Endothelial cell of umbilical vein (primary cell): ENCODE data around the gene EXOSC5. TPM values are rescaled to one million over a fixed set of nuclear protein-coding genes. Genes with fewer than 3 reads are reported as not detected.
"Not testable (repeated sequence)": the region's sequence is repeated elsewhere in the genome, so short reads cannot be mapped to it uniquely, and the experiment has no call there.

ENCODE experiments used
- BruUV-seq: library from RNA; stranded (reverse); fragments of 400-500 nt; replicated peaks from 2 replicates; lab custom pipeline; 2021; lab: Mats Ljungman, UMichigan
- CTCF ChIA-PET: fragments of 300-600, 350-600 bp; sonication (Branson Sonifier 250); formaldehyde crosslinking; loops from one replicate; lab custom pipeline; 2021; ENCODE audit warnings: antibody characterized with exemption, inconsistent platforms; lab: Charles Lee
- POLR2A ChIA-PET: fragments of 300-600, 350-600 bp; sonication (Branson Sonifier 250); formaldehyde crosslinking; loops from one replicate; lab custom pipeline; 2021; ENCODE audit warnings: antibody characterized with exemption, inconsistent platforms; lab: Charles Lee
- DNase-seq: peaks from one replicate; pipeline ENCODE4 v3.0.0-alpha.2; 2011; ENCODE audit warnings: low read depth, low spot score
- FAIRE-seq: peaks from 2 replicates; lab custom pipeline; 2011; peaks lifted over from hg19 to GRCh38; lab: Jason Lieb, UNC
- H2AFZ ChIP-seq: 2 replicates; pipeline ENCODE4 v1.6.0; 2012; ENCODE audit warnings: low read depth, low read length, control low read depth, inconsistent platforms
- H3K27ac ChIP-seq: 2 replicates; pipeline ENCODE4 v1.5.1; 2011; ENCODE audit warnings: low read depth, mild to moderate bottlenecking, control low read depth, low read length, moderate library complexity; ENCODE audit not compliant: insufficient read depth
- H3K27me3 ChIP-seq, 2 experiments: 2 replicates each; pipeline versions ENCODE4 v1.6.0 to v1.6.1; 2011; ENCODE audit warnings: low read length in 2 of 2, mixed read lengths in 1 of 2; ENCODE audit not compliant: control insufficient read depth in 2 of 2, insufficient read depth in 2 of 2
- H3K36me3 ChIP-seq, 2 experiments: 2 replicates in 1 of 2; 3 replicates in 1 of 2; pipeline ENCODE4 v1.5.1; 2011; ENCODE audit warnings: low read length in 2 of 2, mild to moderate bottlenecking in 1 of 2, moderate library complexity in 1 of 2; ENCODE audit not compliant: control insufficient read depth in 2 of 2, insufficient read depth in 2 of 2; ENCODE audit errors: extremely low read depth in 1 of 2
- H3K4me1 ChIP-seq: 3 replicates; pipeline ENCODE4 v1.5.1; 2011; ENCODE audit warnings: mild to moderate bottlenecking, low read length; ENCODE audit not compliant: control insufficient read depth, insufficient read depth; ENCODE audit errors: extremely low read depth
- H3K4me2 ChIP-seq: 2 replicates; pipeline ENCODE4 v1.6.1; 2011; ENCODE audit warnings: low read length, control low read depth, mixed read lengths; ENCODE audit not compliant: insufficient read depth
- H3K4me3 ChIP-seq, 3 experiments: fragments of 200-600 bp in 1 of 3; sonication (generic), shearing (Covaris generic) in 1 of 3; replicated peaks in 1 of 3; 2 replicates each; pipeline ENCODE4 v1.5.1; 2011 to 2016; ENCODE audit warnings: control low read depth in 3 of 3, low read length in 3 of 3, mild to moderate bottlenecking in 2 of 3, inconsistent platforms in 1 of 3, low read depth in 1 of 3, moderate library complexity in 1 of 3; ENCODE audit not compliant: insufficient read depth in 1 of 3
- H3K79me2 ChIP-seq: 2 replicates; pipeline ENCODE4 v1.6.0; 2012; ENCODE audit warnings: low read length, inconsistent platforms; ENCODE audit not compliant: control insufficient read depth, insufficient read depth
- H3K9ac ChIP-seq: replicated peaks from 2 replicates; pipeline ENCODE3; 2011; ENCODE audit warnings: low read length, control low read depth; ENCODE audit not compliant: insufficient read depth; ENCODE audit errors: extremely low read depth
- H3K9me1 ChIP-seq: replicated peaks from 3 replicates; pipeline ENCODE4 v1.6.0; 2011; ENCODE audit warnings: mild to moderate bottlenecking, low read length; ENCODE audit not compliant: control insufficient read depth, insufficient read depth; ENCODE audit errors: extremely low read depth
- H3K9me3 ChIP-seq: replicated peaks from 2 replicates; pipeline ENCODE4 v1.5.1; 2012; ENCODE audit warnings: low read length, inconsistent platforms; ENCODE audit not compliant: control insufficient read depth, insufficient read depth
- H4K20me1 ChIP-seq: replicated peaks from 2 replicates; pipeline ENCODE3; 2011; ENCODE audit warnings: mild to moderate bottlenecking, low read length; ENCODE audit not compliant: control insufficient read depth, insufficient read depth; ENCODE audit errors: extremely low read depth
- CTCF ChIP-seq, 2 donors: IDR thresholded peaks; 1 replicate in 1 of 2; 2 replicates in 1 of 2; pipeline ENCODE4 v1.5.1; 2011; ENCODE audit warnings: low read length in 2 of 2, mild to moderate bottlenecking in 2 of 2, moderate library complexity in 2 of 2, control low read depth in 1 of 2, inconsistent platforms in 1 of 2, low read depth in 1 of 2; ENCODE audit not compliant: insufficient read depth in 1 of 2; ENCODE audit errors: extremely low read depth in 1 of 2
- EZH2 ChIP-seq: IDR thresholded peaks from 2 replicates; pipeline ENCODE4 v1.6.1; 2012; ENCODE audit warnings: borderline replicate concordance, low read depth, mild to moderate bottlenecking, moderate library complexity, low read length, inconsistent platforms; ENCODE audit not compliant: severe bottlenecking
- FOS ChIP-seq: IDR thresholded peaks from 2 replicates; pipeline ENCODE4 v1.6.1; 2011; ENCODE audit warnings: mild to moderate bottlenecking, low read length, moderate library complexity, borderline replicate concordance; ENCODE audit not compliant: insufficient read depth
- GATA2 ChIP-seq: IDR thresholded peaks from 2 replicates; pipeline ENCODE4 v1.7.0; 2011; ENCODE audit warnings: low read depth, mild to moderate bottlenecking, moderate library complexity, mixed read lengths, low read length; ENCODE audit not compliant: insufficient read length, insufficient read depth
- JUN ChIP-seq: IDR thresholded peaks from 2 replicates; pipeline ENCODE4 v1.6.1; 2011; ENCODE audit warnings: borderline replicate concordance, low read depth; ENCODE audit not compliant: insufficient read length, insufficient read depth
- MAX ChIP-seq: IDR thresholded peaks from 2 replicates; pipeline ENCODE4 v1.6.1; 2011; ENCODE audit not compliant: insufficient read depth, insufficient read length
- MYC ChIP-seq: IDR thresholded peaks from one replicate; pipeline ENCODE4 v1.6.1; 2011; ENCODE audit warnings: mild to moderate bottlenecking, low read depth, low read length
- POLR2A ChIP-seq: IDR thresholded peaks from 2 replicates; pipeline ENCODE4 v1.6.1; 2012; ENCODE audit warnings: low read depth, mild to moderate bottlenecking, control low read depth, low read length
- POLR2AphosphoS5 ChIP-seq: IDR thresholded peaks from 2 replicates; pipeline ENCODE4 v1.6.1; 2012; ENCODE audit warnings: low read depth, mild to moderate bottlenecking, control low read depth, low read length, moderate library complexity; ENCODE audit not compliant: insufficient read depth
- dilution Hi-C: fragments of 300-500 bp; cut with MboI; formaldehyde crosslinking; loops from one replicate; pipeline ENCODE4 v1.15.0; 2019; ENCODE audit warnings: low sequenced_read_pairs; ENCODE audit not compliant: extremely low pct_ligation_motif_present
- intact Hi-C: fragments of 100-400 bp; cut with micrococcal nuclease; formaldehyde crosslinking; loops from one replicate; pipeline ENCODE4 v1.10.0; 2022
- polyA plus RNA-seq, 4 experiments: library from polyadenylated mRNA; depleted of rRNA in 3 of 4; stranded (reverse) in 3 of 4; unstranded in 1 of 4; fragments of >200 nt; gene quantifications; 2 replicates each; pipeline versions ENCODE4 v1.2.1 to v1.2.3, GENCODE V29; 2011 to 2012; ENCODE audit warnings: missing spikeins in 1 of 4
- total RNA-seq: library from RNA; stranded (reverse); gene quantifications from 2 replicates; pipeline ENCODE4 v1.2.3, GENCODE V29; 2021

Gene EXOSC5
- total and polyA plus RNA-seq, 2 donors (not counting 3 experiments of a cell fraction or from before 2014, with no cell fraction given): 14.0 to 20.9 TPM

- no peaks in the 10 kb centered on the region for H4K20me1 ChIP-seq
- no peaks in the 10 kb centered on the region for H3K27me3 ChIP-seq
- ChIA-PET POLR2A (no interaction called here), CTCF (interaction anchor here (1.1 to 3.8 kb wide), 4 partner anchors 13 to 127 kb away, joined by 4 to 23 read pairs (median 4); no protein-coding TSS in a partner anchor)
- BruUV-seq: no TSS peak
- H3K9me1 ChIP-seq: no peaks in the 10 kb centered on the region
- peaks cover 0 to 17% of the 10 kb centered on the region in 2 experiments for H3K36me3 ChIP-seq
- H3K4me3 ChIP-seq: no peak overlapping the region
- no peak overlapping the region for H3K27ac ChIP-seq
- H3K9me3 ChIP-seq: no peaks in the 10 kb centered on the region
- dilution Hi-C loops: no loop called here
- no peak overlapping the region for H3K4me2 ChIP-seq
- peaks cover 6% of the 10 kb centered on the region for H3K4me1 ChIP-seq
- TF ChIP-seq EZH2 (no peak), JUN (no peak), CTCF (IDR thresholded peaks at IDR 0.05; ENCODE audit: extremely low read depth in 1 of 2, insufficient read depth in 1 of 2, low read depth in 1 of 2, low read length in 2 of 2) (no peak), FOS (no peak), POLR2AphosphoS5 (no peak), GATA2 (no peak), POLR2A (no peak), MAX (no peak), MYC (no peak)
- H3K79me2 ChIP-seq: no peaks in the 10 kb centered on the region
- FAIRE-seq (no peak), DNase-seq (no peak)
- intact Hi-C loops: no loop called here
- no peak overlapping the region for H2AFZ ChIP-seq
- no peak overlapping the region for H3K9ac ChIP-seq
Measured at GRCh38 chr19:41435936-41436673, 38.9 kb upstream of the EXOSC5 start.

- H2AFZ ChIP-seq, DNase-seq, H3K9me3 ChIP-seq, H4K20me1 ChIP-seq, H3K27me3 ChIP-seq, POLR2A ChIA-PET, dilution Hi-C loops, H3K27ac ChIP-seq, intact Hi-C loops, H3K4me1 ChIP-seq, H3K4me3 ChIP-seq, FAIRE-seq, H3K9ac ChIP-seq, H3K9me1 ChIP-seq, H3K79me2 ChIP-seq, BruUV-seq, H3K4me2 ChIP-seq: not testable (repeated sequence)
- CTCF ChIA-PET: interaction anchor here (1.2 to 3.8 kb wide), 3 partner anchors 13 to 128 kb away, joined by 4 to 23 read pairs (median 4); no protein-coding TSS in a partner anchor
- H3K36me3 ChIP-seq: peaks cover 0 to 17% of the 10 kb centered on the region in 2 experiments
Measured at GRCh38 chr19:41435376-41435775, 38.2 kb upstream of the EXOSC5 start.
